ENCODE data around the gene SIPA1L2. TPM values are rescaled to one million over a fixed set of nuclear protein-coding genes. Genes with fewer than 3 reads are reported as not detected.

SIPA1L2 gene, protein sequence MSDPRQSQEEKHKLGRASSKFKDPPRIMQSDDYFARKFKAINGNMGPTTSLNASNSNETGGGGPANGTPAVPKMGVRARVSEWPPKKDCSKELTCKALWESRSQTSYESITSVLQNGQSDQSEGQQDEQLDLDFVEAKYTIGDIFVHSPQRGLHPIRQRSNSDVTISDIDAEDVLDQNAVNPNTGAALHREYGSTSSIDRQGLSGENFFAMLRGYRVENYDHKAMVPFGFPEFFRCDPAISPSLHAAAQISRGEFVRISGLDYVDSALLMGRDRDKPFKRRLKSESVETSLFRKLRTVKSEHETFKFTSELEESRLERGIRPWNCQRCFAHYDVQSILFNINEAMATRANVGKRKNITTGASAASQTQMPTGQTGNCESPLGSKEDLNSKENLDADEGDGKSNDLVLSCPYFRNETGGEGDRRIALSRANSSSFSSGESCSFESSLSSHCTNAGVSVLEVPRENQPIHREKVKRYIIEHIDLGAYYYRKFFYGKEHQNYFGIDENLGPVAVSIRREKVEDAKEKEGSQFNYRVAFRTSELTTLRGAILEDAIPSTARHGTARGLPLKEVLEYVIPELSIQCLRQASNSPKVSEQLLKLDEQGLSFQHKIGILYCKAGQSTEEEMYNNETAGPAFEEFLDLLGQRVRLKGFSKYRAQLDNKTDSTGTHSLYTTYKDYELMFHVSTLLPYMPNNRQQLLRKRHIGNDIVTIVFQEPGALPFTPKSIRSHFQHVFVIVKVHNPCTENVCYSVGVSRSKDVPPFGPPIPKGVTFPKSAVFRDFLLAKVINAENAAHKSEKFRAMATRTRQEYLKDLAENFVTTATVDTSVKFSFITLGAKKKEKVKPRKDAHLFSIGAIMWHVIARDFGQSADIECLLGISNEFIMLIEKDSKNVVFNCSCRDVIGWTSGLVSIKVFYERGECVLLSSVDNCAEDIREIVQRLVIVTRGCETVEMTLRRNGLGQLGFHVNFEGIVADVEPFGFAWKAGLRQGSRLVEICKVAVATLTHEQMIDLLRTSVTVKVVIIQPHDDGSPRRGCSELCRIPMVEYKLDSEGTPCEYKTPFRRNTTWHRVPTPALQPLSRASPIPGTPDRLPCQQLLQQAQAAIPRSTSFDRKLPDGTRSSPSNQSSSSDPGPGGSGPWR (N-terminal part only)
- total RNA-seq: 3.0 and 7.2 TPM in 2 replicates

DNA sequence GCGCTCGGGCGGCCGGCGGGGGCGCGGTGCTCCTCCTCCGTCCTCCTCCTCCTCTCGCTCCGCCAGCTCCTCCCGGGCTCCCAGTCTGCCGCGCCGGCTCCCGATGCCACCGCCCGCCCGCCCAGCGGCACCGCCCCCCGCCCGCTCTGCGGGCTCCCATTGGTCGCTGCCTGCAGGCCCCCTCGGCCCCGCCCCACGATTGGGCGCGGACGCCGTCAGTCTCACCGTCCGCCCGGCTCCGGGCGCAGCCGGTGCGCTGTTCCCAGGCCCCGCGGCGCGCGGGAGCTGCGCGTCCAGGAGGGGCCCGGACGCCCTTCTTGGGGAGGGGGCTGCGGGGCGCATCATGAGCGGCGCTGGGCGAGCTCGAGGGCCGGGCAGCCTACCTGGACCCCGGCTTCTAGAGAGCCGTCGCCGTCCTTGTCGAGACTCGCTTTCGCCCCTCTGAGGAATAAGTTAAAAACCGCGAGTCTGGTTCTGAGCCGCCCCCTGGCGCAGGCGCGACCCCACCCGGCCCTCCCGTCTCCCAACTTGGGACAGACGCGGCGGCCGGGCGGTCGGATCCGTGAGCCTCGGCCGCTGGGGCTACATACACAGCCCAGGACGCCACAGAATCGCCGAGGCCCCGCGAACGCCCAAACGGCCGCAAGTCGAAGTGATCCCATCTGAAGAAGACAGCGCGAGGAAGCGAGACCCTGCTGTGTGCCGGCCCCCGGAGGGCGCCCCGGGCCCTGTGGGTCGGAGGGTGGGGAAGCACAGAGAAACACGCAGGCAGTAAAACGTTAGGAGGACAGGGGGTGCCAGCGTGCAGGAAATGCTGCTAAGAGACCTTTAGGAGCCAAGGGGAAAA lies at the start of gene SIPA1L2:
Gene SIPA1L2 (minus strand): TSS at position 87 of the 847 bp plus-strand sequence. CDS start 114,794 bp downstream, outside the sequence.
- DNase-seq (ENCODE audit: low read depth in 2 of 2): peak; percentile 94

DNA sequence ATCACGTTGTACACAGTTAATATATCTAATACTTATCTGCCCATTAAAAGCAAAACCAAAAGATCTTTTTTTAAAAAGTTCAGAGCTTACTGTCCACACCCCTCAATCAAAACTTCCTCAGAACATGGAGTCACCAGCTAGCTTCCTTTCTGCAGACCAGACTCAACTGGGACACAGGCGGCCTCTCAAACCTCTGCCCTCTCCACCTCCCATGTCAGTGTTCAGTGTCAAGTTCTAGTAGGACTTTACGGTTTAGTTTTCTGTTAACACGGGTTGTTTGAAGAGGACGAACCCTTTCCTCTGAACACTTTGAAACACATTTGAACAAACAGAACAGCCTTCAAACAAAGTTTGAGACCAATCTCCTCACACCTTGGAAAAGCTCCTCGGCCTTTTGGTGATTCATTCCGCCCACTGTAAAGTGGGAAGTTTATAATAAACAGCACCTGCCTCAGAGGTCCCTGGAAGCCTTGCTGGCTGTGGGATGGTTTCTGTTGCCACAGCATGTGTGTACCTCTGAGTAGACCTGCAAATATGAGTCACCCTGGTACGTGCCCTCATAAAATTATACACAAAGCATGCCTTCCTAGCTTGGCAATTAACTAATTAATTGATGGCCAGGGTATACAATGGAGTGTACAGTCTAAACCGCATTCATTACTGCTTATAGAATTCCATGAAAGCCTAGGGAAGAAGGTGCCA lies 48.4 kb upstream of the SIPA1L2 start:
- peak in 1 of 2 donors; percentile 48 for DNase-seq (ENCODE audit: low read depth in 2 of 2)

DNA sequence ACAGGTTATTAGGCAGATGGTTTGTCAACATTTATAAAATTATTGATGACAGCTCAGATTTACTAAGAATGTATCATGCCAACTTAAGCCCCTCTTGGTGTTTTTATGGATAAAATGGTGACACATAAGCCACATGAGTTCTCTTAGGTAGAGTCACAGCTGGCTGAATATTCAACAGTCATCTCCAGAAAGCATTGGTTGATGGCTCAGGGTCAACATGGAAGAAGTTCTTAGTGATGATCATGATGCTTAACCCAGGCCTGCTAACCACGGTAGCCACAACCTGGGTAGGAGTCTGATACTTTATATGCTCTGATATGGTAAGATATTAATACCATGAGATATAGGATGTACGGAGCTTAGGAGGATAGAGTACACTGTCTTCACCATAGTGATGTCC lies 46.4 kb upstream of the SIPA1L2 start:
- DNase-seq (ENCODE audit: low read depth in 2 of 2): no peak

DNA sequence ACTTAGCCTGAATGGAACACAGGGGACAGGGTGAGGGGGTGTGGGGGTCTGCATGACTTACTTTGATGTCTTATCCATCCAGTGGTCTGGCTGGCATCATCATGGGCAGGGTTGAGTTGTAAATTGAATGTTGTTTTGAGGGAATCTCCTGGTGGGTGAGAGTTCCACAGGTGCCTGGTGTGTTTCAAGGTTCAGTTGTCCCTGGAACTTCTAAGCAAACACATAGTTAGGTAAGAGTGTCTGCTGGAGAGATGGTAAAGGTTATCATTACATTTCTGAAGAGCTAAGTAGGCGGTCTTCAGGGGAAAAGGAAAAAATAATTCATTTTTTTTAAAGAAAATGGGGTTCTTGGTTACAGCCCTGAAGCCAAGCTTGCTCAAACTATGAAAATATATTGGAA lies 46.0 kb upstream of the SIPA1L2 start:
- no peak for DNase-seq (ENCODE audit: low read depth in 2 of 2)

DNA sequence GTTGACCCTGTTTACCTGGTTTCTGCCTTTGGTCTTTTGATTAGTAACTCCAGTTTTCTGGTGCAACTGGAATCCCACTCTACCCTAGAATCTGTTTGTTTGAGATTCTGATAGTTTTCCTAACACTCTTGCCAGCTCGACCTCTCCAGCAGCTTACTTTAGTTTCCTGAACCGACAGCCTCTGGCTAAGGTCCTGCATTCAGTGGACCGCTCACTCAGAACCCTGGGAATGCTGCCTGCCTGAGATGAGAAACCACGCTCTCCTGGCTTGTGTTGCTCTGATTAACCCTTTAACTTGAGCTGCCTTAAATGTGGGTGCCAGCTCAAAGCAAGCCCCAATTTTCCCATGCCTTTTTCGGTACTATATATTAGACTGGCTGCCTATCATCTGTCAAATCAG lies 45.3 kb upstream of the SIPA1L2 start:
- no peak for DNase-seq (ENCODE audit: low read depth in 2 of 2)

DNA sequence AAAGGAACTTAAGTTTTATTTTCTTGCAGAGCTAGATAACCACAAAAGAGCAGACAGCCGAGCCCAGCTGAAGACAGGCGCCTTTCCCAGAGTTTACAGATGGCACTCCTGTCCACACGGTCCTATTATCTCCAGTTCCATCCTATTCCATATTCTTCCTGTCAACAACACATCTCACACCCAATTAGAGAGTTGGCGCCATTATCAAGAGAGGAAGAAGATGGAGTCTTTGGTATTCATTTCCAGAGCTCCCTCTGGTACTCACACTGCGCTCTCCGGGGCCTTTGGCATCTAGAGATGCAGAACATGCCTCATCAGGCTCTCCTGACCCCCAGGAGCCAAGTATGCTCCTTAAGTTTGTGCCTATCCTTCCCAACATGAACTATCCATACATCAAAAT lies 43.3 kb upstream of the SIPA1L2 start:
- no peak for DNase-seq (ENCODE audit: low read depth in 2 of 2)

DNA sequence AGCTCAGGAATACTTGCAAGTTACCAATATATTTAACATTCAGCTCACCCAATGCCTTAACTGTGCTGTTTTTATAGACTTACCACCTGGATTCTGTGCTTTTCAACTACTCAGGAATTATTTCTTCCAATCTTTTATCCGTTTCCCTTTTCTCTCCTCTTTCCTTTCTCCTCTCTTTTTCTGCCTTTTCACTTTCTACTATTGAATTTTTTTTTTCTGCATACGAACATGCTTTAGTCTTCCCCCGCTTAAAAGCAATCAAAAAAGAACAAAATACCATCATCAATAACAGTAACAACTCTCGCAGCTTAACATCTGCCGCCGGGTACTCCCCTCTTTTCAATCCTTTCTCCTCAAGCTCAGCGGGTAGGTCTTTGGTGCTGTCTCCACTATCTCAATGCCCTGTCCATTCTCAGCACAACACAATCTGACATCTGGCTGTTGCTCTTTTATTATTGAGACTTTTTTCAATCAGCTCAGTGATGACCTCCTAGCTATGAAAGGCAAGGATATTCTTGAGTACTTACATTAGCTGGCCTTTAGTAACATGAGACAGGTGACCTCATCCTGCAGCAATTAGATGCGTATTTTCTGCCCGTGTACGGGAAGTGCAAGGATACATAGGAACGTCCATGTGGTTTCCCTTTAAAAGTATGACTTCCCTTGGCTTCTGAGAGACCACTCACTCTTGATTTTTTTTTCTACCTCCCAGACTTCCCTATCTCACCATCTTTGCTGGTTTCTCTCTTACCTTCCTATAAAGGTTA lies 40.2 kb upstream of the SIPA1L2 start:
- DNase-seq (ENCODE audit: low read depth in 2 of 2): peak in 1 of 2 donors; percentile 68

DNA sequence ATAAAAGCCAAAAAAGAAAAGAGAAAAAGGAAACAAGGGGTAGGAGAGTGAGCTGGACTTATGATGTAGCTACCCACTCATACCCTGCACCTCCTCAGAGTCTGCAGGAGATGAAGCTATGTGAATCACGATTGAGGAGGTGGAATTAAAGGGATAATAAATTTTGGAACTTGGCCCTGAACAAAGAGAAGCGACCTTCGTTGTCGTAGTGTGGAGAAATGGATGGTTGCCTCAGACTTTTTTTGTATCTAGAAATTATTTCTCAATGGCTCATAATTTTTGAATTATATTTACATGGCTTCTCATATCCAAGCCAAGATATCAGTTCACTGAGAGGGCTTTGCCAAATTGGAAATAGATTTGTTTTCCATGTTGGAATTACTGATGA lies 37.8 kb upstream of the SIPA1L2 start:
- DNase-seq (ENCODE audit: low read depth in 2 of 2): no peak

DNA sequence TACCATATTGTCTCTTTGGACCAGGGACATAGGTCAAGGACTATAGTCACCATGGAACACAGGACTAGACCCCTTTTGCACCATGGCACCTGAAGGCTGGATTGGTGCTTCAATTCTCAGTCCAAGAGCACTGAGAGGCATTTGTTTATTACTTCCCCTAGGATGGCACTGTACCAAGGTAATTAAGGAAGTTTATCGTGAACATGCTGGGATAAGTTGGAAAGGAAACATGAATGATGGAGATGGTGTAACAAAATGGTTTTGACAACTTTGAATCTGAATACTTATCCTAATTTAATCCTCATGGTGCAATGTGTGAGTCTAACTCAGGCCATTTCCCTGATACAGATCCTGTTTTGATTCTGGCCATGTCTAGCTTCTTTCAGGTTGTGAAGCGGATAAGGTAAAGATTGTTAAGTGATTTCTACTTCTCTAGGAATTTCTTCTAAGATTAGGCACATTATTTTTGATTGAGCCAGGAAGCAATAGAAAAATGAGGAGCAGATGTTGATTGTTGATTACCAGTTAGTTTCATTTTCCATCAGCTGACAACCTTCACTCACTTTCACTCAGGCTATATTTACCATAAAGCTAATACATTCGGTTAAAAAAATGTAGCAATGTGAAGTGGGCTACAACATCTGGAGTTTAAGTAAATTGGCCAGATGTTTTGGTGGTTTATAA lies 37.3 kb upstream of the SIPA1L2 start:
- DNase-seq (ENCODE audit: low read depth in 2 of 2): peak; percentile 5 to 64

DNA sequence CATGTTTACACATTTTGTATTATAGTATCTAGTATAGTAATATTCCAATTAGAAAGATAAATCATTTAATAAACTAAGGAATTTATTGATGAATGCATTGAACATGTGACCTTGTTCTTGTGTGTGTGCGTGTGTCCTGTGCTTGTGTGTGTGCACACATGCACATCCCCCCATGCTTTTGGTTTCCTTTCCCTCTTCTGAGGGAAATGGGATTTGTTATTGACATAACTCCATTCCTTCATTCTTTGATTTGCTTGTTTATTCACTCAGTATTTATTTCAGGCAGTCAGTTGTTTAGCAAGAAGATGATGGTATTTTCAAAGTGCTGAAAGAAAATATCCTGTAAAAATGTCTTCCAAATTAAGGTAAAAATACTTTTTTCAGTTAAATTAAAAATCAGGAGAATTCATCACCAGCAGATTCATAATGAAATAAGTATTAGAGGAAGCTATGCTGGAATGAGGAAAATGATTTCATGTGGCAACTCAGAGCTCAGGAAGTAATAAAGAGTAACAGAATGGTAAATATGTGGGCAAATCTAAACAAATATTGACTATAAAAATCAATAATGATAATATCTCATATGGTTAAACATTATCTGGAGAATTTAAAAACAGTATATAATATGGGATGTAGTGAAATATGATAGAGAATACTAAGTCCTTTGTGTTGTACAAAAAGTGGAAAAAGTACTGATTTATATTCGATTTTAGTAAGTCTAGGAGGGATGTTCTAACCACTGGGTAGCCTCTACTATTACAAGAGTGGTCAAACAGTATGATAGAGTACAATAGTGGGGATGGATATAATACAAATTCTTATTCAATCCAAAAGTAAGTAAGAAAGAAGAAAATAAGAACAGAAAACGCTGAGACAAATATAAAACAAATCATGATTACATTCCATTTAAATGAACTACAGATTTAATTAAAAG lies 35.2 kb upstream of the SIPA1L2 start:
- DNase-seq (ENCODE audit: low read depth in 2 of 2): no peak

DNA sequence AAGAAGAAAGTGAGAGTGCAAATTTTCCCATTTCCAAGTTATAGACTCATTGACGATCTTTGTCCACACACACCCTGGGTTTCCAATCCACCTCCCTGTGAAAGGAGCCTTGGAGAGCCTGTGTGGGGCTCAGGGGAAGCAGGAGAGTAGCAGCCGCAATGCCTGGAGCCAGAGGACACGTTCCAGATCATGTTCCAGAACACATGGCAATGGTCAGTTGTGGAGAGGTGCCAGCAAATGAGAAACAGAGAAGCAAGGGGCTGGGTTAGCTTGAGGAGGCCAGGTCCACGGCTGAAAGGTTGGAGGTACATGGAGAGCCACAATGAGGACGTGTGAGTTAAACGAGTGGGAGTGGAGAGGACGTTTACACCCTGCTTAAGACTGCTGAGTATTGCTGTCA lies 33.0 kb upstream of the SIPA1L2 start:
- no peak for DNase-seq (ENCODE audit: low read depth in 2 of 2)

DNA sequence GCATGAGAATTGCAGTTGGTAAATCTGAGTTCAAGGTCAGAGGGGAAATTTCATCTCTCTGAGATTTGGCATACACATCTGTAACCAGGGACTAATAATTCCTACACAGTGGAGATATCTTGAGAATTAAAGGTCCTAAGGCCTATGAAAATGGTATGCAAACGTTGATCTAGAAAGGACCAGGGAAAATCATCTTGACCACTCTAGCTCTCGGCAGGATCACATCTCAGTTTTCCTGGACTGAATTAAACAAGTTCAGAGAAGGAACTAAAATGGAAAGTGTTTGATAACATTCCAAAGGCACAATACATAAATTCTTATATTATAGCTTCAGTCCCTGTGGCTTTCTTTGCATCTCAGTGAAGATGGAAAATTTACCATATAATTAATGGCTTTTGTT lies 28.5 kb upstream of the SIPA1L2 start:
- DNase-seq (ENCODE audit: low read depth in 2 of 2): no peak

DNA sequence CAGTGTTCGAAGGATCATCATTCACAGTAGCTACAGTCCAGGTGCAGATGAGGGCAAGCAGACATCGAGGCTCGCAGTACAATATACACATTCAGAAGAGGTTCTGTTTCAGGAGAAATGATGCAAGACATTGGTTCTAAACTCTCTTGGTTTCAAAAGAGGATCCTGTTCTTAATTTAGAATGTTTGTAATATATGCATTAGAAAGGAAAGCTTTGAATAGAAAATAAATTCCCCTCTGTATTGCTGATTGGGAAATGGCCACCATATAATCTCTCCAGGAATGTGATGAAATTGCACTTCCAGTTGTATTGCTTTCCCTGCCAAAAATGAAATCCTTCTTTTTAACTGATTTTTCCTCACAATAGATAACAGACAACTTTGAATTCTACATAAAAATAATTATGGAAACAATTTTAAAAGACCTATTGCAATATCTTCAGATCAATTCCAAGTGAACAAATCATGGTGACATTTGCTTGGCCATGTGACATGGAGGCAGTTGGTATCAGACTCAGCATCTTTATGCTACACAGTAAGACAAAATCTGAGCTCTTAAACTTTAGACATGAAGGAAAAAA lies 27.6 kb upstream of the SIPA1L2 start:
- no peak for DNase-seq (ENCODE audit: low read depth in 2 of 2)

DNA sequence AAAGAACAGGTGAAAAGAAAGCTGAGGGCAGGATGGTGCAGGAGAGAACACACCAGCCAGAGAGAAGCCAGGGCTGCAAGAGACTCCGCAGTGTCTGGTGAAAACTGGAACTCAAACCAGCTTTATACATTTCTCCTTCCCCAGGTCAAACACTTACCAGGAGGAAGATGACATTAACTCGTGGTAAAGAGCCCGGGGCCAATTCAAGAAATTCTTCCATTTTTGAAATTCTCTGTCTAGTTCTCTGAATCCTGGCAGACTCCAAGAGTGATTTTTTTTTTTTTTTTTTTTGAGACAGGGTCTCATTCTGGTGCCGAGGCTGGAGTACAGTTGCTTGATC lies 25.8 kb upstream of the SIPA1L2 start:
- DNase-seq (ENCODE audit: low read depth in 2 of 2): no peak

DNA sequence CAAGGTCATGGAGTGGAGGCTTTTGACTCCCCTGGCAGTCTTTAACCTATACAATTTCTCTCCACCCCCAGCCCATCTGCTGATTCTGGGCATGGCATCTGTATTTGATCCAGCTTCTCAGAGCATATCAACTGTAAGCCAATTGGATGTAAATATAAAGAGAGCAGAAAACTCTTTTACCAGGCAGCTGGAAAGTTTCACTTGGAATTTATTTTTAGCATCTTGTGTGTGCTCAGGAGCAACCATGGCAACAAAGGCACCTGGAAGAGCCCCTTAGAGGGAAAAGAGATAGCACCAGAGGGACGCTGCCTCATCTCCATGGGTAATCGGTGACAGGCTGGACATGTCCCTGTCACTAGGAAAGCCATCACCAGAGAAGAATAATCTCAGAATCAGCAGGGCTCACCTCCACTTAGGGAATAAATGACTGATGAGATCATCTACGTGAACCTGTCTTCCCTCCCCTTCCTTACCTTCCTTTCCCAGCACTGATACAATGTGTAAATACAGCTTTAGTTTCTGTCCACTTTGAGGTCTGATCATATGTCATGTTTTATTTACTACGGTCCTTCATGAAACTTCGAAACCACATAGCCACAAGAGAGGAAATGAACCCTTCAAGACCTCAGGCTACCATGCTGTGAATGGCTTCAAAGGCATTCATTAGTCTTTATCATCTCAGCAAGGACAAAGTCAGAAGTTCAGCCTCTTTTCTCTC lies 25.3 kb upstream of the SIPA1L2 start:
- DNase-seq (ENCODE audit: low read depth in 2 of 2): no peak

DNA sequence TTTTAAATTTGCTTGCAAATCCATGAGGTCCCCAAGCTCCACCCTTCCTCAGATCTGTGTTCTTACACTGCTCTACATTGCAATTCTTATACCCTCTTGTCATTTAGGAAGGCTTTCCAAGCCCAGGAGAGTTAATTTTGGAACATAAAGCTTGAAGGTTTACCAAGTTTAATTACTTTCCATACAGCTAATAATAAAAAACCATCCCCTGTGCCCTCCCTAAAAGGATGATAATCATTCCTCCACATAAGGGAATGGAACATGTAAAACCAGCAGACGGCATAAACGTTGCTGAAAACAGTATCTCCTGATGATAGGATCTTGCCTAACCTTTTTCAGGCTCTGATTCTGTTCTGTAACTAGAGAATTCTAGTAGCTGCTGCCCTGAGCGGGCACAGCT lies 23.9 kb upstream of the SIPA1L2 start:
- no peak for DNase-seq (ENCODE audit: low read depth in 2 of 2)

DNA sequence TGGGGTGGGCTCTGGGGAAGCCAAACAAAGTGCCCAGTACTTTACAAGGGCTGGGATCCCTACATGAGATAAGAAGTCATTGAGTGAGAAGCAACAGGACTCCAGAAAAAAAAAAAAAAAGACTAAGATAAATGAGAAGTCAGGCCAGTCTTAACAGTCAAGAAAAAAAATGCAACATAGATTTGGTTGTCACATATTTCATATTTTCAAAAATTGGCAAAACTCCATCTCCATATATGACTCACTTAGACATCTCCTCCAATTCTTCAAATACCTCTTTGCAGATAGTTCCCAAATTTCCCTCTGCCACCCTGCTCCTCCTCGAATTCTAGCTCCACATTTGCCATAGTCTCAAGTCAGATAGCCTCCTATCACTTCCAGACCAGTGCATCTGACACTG lies 20.9 kb upstream of the SIPA1L2 start:
- DNase-seq (ENCODE audit: low read depth in 2 of 2): peak in 1 of 2 donors; percentile 28
